Loucy (cell line): ENCODE results near the gene HLA-DMA.

Experiments used
- EZH2phosphoT487 ChIP-seq: fragments of 200-600 bp; IDR thresholded peaks from 2 replicates; pipeline ENCODE4 v1.6.1; 2018; ENCODE audit warnings: antibody characterized with exemption, mild to moderate bottlenecking, moderate library complexity, borderline replicate concordance
- TF ChIP-seq, protein P1 (sequence below): fragments of 200-600 bp; sonication (generic); conservative IDR thresholded peaks from 2 replicates; pipeline ENCODE4 v1.5.1; 2014; ENCODE audit warnings: mild to moderate bottlenecking, antibody characterized with exemption, low read length

DNA sequence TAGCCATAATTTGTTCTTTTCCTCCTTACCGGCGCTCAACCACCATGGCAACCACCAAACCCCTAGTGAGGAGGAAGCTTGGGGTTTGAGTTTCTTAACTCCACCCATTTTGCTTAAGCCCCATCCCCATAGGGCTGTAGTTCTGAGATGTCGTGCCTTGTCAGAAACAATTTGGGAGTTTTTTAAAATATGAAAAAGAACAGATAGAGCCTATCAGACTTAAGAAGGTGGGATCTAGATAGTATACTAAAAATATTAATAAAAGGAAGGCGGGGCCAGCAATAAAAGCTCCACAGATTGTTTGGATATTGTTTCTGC is 21.1 kb upstream of the HLA-DMA start:
- TF ChIP-seq, protein P1, sequence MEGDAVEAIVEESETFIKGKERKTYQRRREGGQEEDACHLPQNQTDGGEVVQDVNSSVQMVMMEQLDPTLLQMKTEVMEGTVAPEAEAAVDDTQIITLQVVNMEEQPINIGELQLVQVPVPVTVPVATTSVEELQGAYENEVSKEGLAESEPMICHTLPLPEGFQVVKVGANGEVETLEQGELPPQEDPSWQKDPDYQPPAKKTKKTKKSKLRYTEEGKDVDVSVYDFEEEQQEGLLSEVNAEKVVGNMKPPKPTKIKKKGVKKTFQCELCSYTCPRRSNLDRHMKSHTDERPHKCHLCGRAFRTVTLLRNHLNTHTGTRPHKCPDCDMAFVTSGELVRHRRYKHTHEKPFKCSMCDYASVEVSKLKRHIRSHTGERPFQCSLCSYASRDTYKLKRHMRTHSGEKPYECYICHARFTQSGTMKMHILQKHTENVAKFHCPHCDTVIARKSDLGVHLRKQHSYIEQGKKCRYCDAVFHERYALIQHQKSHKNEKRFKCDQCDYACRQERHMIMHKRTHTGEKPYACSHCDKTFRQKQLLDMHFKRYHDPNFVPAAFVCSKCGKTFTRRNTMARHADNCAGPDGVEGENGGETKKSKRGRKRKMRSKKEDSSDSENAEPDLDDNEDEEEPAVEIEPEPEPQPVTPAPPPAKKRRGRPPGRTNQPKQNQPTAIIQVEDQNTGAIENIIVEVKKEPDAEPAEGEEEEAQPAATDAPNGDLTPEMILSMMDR: no peak
- no peak for TF ChIP-seq EZH2phosphoT487
